GM21786 (cell line): Measurements from ENCODE around the gene CELSR2.
"Not testable (repeated sequence)": the region's sequence is repeated elsewhere in the genome, so short reads cannot be mapped to it uniquely, and the experiment has no call there.

Experiments
- ATAC-seq: cut with Tn5 transposase; IDR thresholded peaks from one replicate; pipeline ENCODE4 v1.9.1; 2021; ENCODE audit not compliant: unreplicated experiment

Gene CELSR2

GRCh38 chr1:109248797-109249629 is at the start of gene CELSR2:
CELSR2 (plus strand) TSS chr1:109249539; CDS start chr1:109250080, 541 bp downstream.
- peak; percentile 81 for ATAC-seq

- ATAC-seq, result no peak
These were observed 49.6 kb upstream of the CELSR2 start for GRCh38 chr1:109199710-109200109.

DNA sequence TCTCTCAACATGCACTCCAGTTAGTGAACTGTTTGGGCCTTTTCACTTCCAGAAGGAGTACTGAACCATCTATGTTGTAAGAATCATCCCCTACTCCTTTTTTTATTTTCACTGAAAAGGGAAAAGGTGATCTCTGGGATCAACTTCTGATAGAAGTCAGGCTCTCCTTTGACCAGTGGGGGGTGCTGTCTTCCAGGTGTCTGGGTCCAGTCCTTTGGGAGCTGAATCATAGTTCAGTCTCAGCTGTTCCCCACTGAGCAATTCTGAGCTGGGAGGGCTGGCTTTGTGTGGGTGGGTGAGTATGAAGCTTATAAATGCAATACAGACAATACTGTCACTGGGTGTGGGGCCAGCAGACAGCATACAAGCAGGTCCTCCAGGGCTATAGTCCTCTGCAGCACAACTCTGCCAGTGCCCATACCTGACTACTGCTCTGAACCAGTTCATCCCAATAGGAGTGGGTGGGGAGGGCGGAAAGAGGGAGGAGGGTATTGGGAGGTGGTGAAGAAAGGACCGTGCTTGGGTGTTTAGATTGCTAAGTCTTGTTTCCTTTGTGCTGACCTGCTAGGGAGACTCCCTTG is 48.1 kb upstream of the CELSR2 start:
- ATAC-seq, result no peak

- ATAC-seq, result no peak
These were observed 44.9 kb upstream of the CELSR2 start for GRCh38 chr1:109204484-109204883.

DNA sequence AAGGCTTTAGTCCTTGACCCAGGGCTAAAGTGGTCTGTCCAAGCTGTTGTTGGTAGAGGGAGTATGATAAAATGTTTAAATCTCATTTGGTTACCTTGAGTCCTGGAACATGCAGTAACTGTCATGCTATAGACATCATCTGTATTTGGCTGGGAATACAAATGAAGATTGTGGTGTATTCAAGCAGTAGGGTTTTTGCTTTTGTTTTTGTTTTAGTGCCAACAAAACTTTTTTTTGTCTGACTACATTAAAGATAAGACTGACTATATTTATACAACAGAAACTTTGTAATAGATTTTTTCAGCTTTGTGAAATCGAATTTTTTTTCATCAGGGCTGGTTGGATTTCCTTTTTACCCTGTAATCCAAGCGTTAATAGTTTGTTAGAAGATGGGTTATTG is 43.0 kb upstream of the CELSR2 start:
- no peak for ATAC-seq

GRCh38 chr1:109207467-109208103 is 41.8 kb upstream of the CELSR2 start:
- no peak for ATAC-seq

- ATAC-seq, result no peak
These were observed 40.9 kb upstream of the CELSR2 start for GRCh38 chr1:109208394-109208793.

DNA sequence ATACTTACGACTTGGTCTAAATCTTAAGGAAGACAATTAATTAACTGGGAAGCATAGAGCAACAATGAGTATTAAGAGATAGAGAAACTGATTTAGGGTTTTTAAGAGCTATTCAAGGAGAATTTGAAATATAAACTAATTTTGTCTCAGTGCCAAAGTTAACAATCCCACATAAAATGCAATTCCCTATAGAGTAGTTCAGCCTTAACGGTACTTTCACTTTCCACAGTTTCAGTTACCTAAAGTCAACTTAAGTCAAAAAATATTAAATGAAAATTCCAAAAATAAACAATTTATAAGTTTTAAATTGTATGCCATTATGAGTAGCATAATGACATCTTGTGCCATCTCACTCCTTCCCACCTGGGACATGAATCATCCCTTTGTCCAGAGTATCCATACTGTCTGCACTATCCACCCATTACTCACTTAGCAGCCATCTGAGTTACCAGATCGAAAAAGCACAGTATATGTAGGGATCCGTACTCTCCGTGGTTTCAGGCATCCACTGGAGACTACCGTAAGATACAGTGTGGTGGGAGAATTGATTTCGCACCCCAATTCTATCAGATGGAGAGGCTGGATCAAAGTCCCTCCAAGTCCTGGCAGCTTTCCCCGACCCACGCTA is 40.4 kb upstream of the CELSR2 start:
- no peak for ATAC-seq

GRCh38 chr1:109210058-109210457 is 39.3 kb upstream of the CELSR2 start:
- no peak for ATAC-seq

GRCh38 chr1:109213345-109213823 is 36.0 kb upstream of the CELSR2 start:
- no peak for ATAC-seq

- peak; percentile 70 for ATAC-seq
These were observed 35.3 kb upstream of the CELSR2 start, which contains the start of gene SARS1 for GRCh38 chr1:109213824-109214693. SARS1 (plus strand) TSS chr1:109213918; CDS start chr1:109213993, 75 bp downstream.

- ATAC-seq, result peak; percentile 47
These were observed 34.4 kb upstream of the CELSR2 start for GRCh38 chr1:109214695-109215623.

- ATAC-seq, result no peak
These were observed 32.7 kb upstream of the CELSR2 start for GRCh38 chr1:109216662-109217061.

DNA sequence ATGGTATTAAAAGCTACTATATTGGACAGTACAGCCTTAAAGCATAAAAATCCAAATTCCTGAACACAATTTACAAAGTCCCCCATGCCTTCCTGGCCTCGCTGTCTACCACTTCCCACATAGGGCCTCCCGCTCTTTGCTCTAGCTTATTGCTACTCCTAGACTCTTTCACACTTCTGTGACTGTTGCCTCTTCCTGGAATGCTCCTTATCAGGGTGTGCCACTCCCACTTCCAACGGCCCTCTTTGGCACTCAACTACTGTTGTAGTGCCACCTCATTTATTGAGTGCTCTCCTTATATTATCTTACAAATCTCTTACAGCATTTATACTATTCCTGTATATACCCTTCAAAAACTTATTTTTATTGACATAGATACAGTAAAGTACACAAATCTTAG is 30.8 kb upstream of the CELSR2 start:
- ATAC-seq, result no peak

DNA sequence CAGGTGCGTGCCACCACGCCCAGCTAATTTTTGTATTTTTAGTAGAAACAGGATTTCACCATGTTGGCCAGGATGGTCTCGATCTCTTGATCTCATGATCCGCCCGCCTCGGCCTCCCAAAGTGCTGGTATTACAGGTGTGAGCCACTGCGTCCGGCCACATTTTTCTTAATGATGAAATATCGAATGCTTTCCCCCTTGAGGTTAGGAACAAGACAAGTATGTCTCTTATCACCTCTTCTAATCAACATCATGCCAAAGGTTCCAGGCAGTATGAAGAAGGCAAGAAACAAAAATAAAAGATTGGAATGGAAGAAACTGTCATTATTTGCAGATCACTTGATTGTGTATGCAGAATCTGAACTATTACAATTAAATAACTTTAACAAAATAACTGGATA is 28.1 kb upstream of the CELSR2 start:
- not testable (repeated sequence) for ATAC-seq

DNA sequence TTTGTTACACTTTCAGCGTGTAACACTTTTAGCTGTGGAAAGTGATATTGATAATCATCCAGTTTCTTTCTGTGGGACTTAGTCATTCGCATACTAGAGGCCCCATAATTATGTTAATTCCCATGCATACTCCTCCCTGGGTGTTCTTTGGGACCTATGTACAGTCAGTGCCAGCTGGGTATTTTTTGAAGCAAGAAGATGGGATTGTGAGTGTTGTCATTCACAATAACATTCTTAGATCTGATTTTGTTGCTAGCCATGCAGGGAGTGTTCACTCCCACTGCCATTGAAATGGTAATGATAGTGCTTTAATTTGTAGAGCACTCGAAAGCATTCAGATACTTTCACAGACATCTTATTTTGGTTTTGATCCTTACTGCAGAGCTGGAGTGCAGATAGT is 24.0 kb upstream of the CELSR2 start:
- no peak for ATAC-seq

- no peak for ATAC-seq
These were observed 23.5 kb upstream of the CELSR2 start for GRCh38 chr1:109225711-109226445.

- no peak for ATAC-seq
These were observed 21.2 kb upstream of the CELSR2 start for GRCh38 chr1:109228167-109228566.
